ENCODE data around the gene ESPN.
"Not testable (repeated sequence)": the region's sequence is repeated elsewhere in the genome, so short reads cannot be mapped to it uniquely, and the experiment has no call there.

ESPN gene, protein sequence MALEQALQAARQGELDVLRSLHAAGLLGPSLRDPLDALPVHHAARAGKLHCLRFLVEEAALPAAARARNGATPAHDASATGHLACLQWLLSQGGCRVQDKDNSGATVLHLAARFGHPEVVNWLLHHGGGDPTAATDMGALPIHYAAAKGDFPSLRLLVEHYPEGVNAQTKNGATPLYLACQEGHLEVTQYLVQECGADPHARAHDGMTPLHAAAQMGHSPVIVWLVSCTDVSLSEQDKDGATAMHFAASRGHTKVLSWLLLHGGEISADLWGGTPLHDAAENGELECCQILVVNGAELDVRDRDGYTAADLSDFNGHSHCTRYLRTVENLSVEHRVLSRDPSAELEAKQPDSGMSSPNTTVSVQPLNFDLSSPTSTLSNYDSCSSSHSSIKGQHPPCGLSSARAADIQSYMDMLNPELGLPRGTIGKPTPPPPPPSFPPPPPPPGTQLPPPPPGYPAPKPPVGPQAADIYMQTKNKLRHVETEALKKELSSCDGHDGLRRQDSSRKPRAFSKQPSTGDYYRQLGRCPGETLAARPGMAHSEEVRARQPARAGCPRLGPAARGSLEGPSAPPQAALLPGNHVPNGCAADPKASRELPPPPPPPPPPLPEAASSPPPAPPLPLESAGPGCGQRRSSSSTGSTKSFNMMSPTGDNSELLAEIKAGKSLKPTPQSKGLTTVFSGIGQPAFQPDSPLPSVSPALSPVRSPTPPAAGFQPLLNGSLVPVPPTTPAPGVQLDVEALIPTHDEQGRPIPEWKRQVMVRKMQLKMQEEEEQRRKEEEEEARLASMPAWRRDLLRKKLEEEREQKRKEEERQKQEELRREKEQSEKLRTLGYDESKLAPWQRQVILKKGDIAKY

DNA sequence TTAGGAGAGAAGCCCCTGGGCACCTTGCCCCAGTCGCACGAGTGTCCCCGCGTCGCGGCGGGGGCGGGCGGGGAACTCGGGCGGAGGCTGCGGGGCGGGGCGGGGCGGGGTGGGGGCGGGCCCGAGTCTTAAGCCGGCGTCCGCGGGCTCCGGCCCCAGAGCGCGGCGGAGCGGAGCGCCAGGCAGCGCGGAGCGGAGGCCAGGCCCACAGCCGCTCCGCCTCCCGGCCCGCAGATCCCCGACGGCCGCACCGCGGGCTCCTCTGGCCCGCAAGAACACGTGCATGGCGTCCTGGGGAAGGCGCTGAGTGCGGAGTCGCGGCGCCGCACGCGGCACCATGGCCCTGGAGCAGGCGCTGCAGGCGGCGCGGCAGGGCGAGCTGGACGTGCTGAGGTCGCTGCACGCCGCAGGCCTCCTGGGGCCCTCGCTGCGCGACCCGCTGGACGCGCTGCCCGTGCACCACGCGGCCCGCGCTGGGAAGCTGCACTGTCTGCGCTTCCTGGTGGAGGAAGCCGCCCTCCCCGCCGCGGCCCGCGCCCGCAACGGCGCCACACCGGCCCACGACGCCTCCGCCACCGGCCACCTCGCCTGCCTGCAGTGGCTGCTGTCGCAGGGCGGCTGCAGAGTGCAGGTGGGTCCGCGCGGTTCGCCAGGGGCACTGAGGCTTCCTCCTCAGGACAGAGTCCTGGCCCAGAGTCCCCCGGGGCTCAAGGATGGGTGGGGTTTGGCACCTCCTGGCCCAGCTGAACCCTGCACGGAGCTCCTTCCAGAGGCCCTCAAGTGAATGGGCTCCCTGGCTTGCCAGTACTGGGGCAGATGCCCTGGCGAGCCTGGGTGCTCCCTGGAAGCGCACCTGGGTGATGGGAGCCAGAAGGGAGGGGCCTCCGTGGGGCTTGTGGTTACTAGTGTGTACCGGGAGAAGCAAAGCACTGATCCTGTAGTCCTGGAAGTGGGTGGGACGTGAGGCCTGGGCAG, at the start of gene ESPN:
TSS of gene ESPN (plus strand) at position 158 of the 975 bp plus-strand sequence. CDS start at position 338, 180 bp downstream.
- no peak for DNase-seq

DNA sequence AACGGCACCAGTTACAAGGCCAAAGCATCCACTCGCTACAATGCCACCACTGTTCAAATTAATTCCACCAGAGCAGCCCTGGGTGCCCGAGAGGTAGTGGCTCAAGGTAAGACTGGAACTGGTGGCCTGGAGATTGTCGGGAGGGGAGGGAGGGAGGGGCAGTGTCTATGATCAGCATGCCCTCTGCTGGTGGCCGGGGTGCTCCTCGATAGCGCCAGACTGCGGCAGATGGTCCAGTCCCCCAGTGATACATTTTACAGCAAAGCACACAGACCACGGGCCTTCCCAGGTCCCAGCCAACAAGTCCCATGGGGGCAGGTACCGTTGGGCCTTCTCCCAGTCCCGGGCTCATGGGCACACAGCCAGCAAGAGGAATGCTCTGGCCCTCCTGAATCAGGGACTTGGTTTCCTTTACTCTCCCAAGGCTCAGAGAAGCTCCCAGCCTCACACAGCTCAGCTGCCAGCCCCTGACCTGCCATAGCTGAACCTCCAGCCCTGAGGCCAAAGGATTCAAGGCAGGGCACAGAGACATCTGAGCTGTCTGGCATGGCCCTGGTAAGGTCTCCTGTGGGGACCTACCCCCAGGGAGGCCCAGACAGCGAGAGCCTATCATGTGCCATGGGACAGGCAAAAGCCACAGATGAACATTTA, 46.4 kb upstream of the ESPN start:
- no peak for DNase-seq

DNA sequence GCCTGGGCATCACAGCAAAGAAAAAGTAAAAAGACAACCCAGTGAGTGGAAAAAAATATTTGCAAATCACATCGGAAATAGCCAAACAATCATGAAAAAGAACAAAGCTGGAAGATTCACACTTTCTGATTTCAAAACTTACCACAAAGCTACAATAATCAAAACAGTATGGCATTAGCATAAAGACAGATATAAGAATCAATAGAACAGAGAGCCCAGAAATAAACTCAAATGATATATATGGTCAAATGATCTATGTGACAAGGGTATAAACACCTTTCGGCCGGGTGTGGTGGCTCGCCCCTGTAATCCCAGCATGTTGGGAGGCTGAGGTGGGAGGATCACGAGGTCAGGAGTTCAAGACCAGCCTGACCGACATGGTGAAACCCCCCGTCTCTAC, 44.5 kb upstream of the ESPN start:
- no peak for DNase-seq

DNA sequence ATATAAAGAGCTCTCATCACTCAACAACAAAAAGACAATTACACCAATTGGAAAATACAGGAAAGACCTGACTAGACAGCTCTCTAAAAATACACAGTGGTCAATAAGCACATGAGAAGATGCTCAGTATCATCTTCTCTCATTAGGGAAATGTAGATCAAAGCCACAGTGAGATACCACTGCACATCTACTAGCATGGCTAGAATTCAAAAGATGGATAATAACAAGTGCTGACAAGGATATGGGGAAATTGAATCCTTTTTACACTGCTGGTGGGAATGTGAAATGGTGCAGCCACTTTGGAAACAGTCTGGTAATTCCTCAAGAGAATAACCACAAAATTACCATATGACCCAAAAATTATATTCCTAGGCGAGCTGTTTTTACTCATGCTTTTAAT, 40.4 kb upstream of the ESPN start:
- no peak for DNase-seq

DNA sequence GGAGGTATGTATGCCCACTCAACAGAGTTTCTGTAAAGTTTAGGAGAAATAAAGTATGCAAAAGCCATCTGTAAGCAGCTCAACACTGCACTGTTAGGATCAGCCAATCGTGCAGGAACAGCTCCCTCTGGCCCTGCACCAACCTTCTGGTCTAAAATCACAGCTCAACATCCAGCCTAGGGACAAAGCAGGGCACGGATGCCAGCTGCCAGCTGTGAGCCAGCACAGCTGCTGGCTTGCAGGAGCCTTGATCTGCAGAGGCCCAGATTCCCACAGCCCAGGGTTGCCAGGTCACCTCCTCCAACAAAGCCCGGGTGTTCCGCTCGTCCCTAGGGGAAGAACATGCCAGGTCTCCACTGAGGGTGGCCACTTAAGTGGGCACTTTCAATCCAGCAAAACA, 39.6 kb upstream of the ESPN start:
- no peak for DNase-seq

DNA sequence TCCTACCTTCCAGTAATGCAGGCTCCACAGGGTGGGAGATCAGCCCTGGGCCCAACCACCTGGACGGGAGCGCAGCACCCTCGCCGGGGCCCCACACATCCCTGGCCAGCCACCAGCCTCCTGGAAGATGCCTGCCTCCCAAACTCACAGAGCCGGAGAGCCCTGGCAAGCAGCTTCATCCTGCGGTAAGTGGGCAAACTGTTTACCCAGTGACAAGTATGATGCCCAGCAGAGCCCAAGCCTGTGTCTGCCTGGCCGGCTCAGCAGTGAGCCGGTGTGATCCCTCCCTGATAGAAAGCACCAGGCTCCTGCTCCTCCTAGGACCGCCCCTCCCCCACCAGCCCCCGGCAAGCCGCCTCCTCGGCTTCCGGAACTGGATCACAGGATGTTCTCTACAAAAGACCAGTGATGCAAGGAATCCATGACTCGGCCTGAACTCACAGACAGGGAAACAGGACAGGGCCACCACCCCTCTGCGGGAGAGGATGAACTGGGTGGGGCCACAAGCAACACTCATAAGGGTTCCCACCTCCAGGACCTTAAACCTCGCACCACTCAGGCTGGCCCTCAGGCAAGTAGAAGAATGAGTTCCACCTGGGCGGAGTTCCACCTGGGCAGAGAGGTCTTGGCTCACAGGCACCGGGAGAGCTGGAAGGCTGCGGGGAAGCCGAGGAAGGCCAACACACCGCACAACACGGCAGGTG, 38.9 kb upstream of the ESPN start:
- DNase-seq, result peak; percentile 76

DNA sequence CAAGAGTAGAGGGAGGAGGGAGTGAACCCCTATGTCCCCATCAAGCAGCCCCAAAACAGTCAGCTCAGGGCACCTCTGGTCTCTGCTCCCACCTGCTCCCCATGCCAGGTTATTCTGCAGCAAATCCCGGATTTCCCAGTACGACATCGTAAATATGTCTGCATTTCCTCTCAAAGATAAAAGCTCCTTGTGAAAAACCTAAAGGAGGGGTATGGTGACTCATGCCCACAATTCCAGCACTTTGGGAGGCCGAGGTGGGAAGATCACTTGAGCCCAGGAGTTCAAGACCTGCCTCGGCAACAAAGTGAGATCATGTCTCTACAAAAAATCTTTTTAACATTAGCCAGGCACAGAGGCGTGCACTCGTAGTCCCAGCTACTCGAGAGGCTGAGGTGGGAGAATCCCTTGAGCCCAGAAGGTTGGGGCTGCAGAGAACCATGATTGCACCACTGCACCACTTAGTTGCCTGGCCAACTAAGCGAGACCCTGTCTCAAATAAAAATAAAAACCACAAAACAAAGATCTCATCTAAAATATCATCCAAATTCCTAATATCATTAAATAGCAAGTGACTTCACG, 38.1 kb upstream of the ESPN start:
- DNase-seq, result no peak

DNA sequence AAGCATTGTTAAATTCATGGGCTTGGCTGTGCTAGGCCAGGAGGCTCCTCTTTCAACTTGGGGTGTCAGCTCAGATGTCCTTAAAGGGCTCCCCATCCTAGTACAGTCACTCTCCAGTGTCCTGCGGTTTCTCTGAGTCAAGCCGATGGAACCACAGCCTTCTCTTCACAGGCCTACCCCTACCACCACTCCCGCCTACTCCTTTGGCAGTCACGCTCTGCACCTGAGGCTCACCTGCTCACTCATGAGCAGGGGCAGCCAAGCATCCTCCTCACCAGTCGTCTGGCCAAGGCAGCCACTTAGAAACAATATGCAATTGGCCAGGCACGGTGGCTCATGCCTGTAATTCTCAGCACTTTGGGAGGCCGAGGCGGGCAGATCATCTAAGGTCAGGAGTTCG, 34.6 kb upstream of the ESPN start:
- no peak for DNase-seq

DNA sequence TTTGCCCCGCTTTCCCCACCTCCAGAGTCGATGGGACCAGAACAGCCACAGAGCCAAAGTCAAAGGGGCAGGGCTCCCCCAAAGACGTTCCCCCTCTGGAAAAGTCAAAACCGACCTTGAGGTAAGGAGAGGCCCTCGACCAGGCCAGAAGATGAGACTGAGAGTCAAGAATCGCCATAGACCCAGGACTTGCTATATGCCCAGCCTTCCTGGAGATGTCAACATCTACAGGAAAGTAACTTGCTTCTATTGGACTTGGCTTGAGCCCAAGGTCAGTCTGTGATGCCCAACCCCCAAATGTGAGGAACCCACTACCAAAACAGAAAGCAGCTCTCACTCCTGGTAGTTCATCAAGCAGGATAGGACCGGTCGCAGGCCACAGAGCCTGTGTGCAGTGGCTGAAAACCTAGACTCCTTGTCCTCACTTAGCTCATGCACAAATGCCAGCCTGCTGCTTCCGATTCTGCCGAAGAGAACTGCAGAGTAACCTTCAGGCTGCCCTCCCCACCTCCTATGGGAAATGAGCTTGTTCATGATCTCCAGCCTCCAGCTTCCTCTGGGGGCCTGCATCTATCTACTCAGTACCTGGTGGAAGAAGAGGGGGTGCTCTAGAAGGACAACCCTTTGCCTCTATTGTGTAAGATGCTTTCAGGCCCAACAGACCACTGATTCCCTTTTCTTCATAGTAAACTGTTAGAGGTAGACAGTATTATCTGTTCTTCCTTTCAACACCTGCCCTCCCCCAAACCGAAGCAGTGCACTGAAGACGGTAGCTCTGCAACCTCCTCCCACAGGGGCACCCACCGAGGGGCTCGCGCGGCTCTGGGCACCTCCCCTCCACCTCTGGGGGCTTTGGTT, 32.4 kb upstream of the ESPN start:
- DNase-seq, result no peak

DNA sequence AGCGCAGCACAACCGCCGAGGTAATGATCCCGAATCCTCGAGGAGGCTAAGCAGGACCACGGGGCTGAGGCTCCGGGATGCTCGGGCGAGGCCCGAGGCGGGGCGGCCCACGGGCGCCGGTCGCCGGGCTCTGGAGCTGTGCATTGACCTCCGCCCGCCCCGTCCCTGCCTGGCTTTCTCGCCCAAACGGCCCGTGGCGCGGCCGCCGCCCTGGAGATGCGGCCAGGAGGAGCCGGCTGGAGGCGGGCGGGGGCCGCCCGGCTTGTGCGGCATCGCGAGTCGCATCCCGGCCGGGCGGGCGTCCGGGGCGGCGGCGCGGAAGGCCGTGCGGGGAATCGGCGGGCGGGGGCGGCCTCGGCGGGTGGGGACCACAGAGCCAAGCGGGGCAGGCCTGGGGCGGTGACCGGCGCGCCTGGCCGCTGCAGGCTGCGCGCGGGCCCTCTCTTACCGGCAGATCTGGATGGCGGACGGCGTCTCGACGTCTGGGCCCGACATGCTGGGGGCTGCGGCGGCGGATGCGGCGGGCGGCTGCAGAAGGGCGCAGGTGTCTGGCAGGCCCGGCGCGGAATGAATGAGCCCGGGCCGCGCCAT, 31.7 kb upstream of the ESPN start:
- no peak for DNase-seq

DNA sequence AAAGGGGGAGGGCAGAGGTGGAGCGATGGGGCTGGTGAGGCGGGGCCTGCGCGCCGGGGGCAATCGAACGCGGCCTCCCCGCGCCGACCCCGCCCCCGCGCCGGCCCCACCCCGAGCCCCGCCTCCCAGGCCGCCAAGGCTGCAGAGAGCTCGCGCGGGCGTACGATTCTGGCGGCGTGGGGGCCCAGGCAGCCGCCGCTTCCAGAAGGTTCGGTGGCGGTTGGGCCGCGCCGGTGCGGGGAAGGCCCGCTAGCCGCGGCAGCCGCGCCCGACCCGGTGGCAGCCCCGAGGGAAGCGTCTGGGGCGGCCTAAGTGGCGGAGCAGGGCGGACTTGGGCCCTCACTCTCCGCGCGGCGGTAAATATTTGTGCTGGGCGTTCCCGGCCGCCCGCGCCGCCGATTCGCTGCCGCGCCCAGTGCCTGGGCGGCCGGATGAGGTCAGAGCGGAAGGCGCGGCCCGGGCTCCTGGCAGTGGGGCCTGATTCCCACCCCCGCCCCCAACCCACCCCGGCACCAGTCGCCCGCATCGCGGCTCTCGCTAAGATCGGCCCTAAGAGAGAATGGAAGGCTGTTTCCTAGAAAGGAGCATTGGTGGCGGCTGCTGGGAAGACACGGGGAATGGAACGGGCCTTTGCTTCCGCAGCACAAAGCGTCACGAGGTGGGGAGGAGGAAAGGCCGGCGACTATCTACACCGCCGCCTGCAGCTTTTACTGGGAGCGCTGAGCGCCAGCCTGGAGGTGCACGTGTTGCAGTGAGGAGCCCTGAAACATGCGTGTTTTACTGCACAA, 31.0 kb upstream of the ESPN start, which contains the start of gene ACOT7:
TSS of gene ACOT7 (minus strand) at position 368 of the 788 bp plus-strand sequence. CDS start 368 bp downstream, outside the sequence.
- peak; percentile 89 for DNase-seq

DNA sequence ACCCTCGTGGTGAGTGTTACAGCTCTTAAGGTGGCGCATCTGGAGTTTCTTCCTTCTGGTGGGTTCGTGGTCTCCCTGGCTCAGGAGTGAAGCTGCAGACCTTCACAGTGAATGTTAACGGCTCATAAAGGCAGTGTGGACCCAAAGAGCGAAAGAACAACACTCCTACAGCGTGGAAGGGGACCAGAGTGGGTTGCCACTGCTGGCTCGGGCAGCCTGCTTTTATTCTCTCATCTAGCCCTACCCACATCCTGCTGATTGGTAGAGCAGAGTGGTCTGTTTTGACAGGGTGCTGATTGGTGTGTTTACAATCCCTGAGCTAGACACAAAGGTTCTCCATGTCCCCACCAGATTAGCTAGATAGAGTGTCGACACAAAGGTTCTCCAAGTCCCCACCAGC, 29.4 kb upstream of the ESPN start:
- not testable (repeated sequence) for DNase-seq

DNA sequence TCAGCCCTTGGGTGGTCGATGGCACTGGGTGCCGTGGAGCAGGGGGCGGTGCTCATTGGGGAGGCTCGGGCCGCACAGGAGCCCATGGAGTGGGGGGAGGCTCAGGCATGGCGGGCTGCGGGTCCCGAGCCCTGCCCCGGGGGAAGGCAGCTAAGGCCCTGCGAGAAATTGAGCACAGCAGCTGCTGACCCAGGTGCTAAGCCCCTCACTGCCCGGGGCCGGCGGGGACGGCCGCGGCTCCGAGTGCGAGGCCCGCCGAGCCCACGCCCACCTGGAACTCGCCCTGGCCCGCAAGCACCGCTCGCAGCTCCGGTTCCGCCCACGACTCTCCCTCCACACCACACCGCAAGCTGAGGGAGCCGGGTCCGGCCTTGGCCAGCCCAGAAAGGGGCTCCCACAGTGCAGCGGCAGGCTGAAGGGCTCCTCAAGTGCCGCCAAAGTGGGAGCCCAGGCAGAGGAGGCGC, 28.8 kb upstream of the ESPN start:
- not testable (repeated sequence) for DNase-seq

DNA sequence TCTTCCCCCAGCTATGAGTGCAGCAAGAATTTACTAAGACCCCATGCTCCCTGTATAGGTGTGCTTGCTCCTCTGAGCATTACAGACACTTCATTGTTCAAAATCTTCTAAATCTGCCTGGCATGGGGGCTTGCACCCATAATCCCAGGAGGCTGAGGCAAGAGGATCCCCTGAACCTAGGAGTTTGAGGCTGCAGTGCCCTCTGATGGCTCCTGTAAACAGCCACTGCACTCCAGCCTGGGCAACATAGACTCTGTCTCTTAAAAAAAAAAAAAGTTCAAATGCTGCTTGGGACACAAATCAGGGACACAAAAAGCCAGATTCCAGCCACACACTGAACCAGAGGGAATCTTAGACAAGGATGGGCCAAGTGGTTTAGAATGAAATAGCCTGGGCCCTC, 27.6 kb upstream of the ESPN start:
- no peak for DNase-seq

DNA sequence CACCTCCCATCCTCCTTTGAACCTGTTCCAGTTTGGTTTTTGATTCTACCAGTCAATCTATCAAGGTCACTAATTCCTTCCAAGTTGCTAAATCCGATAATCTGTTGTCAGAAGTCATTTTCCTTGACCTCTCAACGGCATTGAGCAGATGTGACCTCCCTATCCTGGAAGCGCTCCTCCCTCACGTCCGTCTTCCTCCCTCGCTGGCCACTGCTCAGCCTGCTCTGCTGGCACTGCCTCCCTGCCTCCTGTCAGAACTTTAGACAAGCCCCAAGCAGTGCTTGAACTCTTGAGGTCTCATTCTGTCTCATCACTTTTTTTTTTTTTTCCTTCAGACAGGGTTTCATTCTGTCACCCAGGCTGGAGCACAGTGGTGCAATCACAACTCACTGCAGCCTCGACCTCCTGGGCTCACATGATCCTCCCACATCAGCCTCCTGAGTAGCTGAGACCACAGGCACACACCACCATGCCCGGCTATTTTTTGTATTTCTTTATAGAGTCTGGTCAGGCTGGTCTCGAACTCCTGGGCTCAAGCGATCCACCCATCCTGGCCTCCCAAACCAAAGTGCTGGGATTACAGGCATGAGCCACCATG, 26.6 kb upstream of the ESPN start:
- no peak for DNase-seq

DNA sequence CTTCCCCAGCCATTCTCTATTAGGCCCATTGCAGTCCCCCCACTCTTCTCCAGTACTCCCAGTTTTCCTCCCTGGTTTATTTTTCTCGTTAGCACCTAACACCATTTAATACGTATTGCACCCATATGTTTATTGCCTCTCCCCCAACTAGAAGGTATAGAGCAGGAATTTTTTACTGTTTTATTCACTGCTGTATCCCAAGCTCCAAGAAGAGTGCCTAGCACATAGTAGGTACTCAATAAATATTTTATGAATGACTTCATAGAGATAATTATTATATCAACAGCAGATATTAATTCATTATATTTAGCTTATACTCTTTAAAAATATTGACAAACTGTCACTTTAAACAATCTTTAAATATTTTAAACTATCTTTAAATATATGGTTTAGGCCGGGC, 25.3 kb upstream of the ESPN start:
- DNase-seq, result no peak

DNA sequence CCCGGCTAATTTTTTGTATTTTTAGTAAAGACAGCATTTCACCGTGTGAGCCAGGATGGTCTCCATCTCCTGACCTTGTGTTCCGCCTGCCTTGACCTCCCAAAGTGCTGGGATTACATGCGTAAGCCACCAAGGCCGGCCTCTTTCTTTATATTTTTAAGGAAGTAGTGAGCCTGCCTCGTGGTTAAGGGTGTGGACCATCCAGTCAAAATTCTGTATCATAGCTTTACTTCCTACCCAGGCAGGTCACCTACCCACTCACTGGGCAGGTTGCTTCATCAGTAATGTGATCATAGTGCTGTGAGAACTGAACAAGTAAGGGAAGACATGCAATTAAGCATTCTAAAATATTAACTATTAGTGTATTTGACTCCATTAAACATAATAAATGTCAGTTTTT, 22.9 kb upstream of the ESPN start:
- no peak for DNase-seq

DNA sequence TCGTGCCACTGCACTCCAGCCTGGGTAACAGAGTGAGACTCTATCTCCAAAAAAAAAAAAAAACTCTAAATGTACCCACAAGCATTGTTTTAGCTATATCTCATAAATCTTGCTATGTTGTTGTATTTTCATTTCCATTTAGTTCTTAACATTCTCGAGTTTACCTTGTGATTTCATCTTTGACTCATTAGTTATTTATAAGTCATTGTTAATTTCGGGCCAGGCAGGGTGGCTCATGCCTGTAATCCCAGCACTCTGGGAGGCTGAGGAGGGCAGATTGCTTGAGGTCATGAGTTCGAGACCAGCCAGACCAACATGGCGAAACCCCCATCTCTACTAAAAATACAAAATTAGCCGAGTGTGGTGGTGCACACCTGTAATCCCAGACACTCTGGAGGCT, 16.6 kb upstream of the ESPN start:
- no peak for DNase-seq
